HG03103 (cell line): ENCODE data around the gene EPHB6.

Experiments
- ATAC-seq: cut with Tn5 transposase; IDR thresholded peaks from one replicate; pipeline ENCODE4 v1.9.1; 2021; ENCODE audit warnings: low read depth; ENCODE audit not compliant: unreplicated experiment

The EPHB6 gene

GRCh38 chr7:142916508-142916907 lies 61.6 kb downstream of the EPHB6 start:
- no peak for ATAC-seq

GRCh38 chr7:142917447-142917846 lies 62.6 kb downstream of the EPHB6 start:
- no peak for ATAC-seq

- no peak for ATAC-seq
Observed at GRCh38 chr7:142918901-142919300, 64.0 kb downstream of the EPHB6 start.

- ATAC-seq = no peak
Observed at GRCh38 chr7:142919656-142920055, 64.8 kb downstream of the EPHB6 start.
